Fibroblast of skin of scalp (primary cell): ENCODE results near the gene ZNF775. TPM values are rescaled to one million over a fixed set of nuclear protein-coding genes. Genes with fewer than 3 reads are reported as not detected.

ENCODE experiments used
- DNase-seq: peaks from one replicate; pipeline ENCODE4 v3.0.0-alpha.2; 2013
- polyA plus RNA-seq, 2 experiments: library from polyadenylated mRNA; unstranded; fragments of 120-200 nt; gene quantifications; one replicate each; pipeline ENCODE4 v1.2.1, GENCODE V29; 2013; ENCODE audit not compliant: insufficient read length in 2 of 2

ZNF775 gene
- 2.9 TPM for polyA plus RNA-seq (2013, experiment 1 of 2; ENCODE audit: insufficient read length)
- 2.8 TPM for polyA plus RNA-seq (2013, experiment 2 of 2; ENCODE audit: insufficient read length)

DNA sequence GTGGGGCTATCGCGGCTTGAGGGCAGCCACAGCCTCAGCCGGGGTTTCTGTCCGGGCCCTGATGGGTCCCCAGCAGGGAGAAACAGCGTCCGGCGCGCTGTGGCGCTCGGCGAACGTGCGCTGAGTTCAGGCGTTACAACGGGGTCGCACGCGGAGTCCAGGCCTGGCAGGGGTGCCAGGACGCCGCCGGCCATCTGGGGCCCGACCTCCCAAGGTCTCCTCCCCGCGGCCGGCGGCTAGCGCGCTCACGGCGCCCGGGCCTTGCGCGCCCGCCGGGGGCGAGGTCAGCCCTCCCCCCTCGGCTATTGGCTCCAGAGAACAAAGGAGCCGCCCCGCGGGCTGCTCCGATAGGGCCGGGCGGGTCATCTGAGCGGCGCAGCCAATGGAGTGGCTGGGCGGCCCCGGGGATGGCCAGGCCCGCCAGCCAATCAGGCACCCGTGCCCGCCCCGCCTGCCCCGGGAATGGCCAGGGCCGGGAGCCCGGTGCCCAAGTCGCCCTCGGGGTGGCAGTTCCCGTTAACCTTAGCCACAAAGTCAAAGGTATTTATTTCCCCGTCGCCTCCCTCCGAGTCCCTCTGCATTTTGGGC is at the start of gene ZNF775:
TSS of gene ZNF775 (plus strand) at position 478 of the 588 bp plus-strand sequence. CDS start 9,141 bp downstream, outside the sequence.
- peak; percentile 96 for DNase-seq

- DNase-seq, result no peak
Measured at GRCh38 chr7:150329331-150330120, 49.6 kb upstream of the ZNF775 start.

DNA sequence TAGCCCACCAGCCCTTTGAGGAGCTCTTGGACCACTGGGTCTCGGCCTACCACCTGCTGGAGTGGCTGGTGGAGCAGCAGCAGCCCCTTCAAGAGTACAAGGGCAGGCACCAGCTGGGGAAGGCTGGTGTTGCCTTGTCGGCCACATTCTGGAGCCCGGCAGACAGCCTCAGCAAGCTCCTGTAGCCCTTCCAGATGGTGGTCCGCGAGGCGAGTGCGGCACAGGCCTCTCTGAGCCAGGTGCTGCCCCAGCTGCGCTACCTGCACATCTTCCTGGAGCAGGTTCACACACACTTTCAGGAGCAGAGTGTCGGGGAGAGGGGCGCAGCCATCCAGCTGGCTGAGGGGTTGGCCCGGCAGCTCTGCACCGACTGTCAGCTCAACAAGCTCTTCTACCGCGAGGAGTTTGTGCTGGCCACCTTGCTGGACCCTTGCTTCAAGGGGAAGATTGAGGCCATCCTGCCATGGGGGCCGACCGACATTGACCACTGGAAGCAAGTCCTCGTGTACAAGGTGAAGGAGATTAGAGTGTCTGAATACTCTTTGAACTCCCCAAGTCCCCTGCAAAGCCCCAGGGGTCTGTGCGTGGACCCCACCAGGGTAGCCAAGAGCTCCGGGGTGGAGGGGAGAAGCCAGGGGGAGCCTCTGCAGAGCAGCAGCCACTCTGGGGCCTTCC is 48.8 kb upstream of the ZNF775 start:
- no peak for DNase-seq

DNA sequence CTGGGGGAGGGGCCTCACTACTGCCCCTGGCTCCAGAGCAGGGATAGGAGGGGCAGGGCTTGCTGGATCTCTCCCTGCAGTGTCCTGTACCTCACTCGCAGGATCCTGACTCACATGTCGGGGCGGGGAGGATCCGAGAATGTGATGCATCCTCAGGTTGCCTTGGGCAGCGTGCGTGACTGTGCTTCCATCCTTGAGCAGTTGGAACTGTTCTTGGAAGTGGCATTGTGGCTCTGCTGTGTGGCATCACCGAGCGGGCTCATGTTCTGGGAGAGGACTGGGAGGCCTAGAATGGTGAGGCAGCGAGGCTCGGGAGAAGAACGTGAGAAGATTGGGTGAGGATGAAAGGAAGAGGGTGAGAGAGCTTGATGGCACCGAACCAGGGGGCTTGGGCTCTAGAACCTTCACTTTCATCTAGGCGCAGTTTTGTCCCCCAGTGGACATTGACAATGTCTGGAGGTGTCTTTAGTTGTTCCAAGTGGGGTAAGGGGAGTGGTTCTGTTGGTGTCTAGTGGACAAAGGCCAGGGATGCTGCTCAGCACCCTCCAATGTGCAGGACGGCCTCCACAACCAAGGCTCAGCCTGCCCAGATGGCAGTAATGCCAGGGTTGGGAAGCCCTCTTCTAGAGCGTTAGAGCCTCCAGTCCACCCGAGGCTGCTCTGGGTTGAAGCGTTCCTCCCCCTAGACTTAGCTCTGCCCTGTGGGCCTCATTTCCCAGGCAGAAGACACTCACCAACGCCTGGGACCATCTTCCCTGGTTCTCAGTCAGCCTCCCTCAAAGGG is 46.1 kb upstream of the ZNF775 start:
- no peak for DNase-seq

DNA sequence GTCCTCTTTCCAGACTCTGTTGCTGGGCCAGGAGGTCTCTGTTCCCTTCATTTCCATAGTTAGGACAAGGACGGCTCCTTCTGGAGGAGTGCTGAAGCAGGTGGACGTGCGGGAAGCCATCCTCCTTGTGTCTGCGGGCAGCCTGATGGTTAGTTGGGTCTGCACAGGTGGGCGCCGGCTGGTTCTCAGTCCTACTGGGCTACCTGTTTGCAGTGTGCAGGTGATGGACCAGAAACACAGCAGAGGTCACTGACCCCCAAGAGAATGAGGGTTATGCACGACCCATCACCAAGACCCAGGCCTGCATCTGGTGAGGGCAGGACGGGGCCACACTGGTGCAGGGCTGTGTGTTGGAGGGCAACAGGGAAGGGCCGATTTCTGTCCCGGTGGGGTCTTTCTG is 45.5 kb upstream of the ZNF775 start:
- no peak for DNase-seq

GRCh38 chr7:150334108-150334507 is 45.0 kb upstream of the ZNF775 start:
- no peak for DNase-seq

DNA sequence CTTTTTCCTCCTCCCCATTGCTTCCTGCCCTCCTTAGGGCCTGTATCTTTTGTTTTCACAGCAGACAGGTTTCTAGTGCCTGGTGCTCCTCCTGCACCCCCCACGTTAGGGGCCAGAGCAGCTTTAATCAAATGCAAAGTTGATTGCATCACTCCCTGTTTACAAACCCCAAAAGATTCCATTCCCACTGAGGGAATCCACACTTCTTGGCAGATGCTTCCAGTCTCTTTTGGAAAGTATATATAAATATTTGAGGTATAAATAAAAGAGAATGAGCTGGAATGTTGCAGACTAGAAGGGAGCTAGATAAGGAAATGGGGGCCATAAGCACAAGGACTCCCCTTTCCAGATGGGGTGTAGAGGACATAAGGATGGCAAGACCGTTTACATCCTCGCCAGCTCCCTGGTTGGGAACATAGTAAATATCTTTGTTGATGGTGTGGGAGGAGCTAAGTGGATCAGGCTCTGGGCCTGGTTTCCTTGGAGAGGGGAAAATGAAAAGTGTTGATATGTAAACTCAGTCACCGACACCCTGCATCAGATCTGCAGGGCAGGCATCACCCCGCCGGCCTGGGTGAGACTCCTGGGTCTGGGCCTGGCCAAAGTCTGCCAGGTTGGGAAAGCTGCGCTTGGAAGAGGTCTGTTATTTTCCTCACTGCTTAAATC is 43.9 kb upstream of the ZNF775 start:
- peak; percentile 39 for DNase-seq

GRCh38 chr7:150335774-150336112 is 43.4 kb upstream of the ZNF775 start:
- DNase-seq, result no peak

DNA sequence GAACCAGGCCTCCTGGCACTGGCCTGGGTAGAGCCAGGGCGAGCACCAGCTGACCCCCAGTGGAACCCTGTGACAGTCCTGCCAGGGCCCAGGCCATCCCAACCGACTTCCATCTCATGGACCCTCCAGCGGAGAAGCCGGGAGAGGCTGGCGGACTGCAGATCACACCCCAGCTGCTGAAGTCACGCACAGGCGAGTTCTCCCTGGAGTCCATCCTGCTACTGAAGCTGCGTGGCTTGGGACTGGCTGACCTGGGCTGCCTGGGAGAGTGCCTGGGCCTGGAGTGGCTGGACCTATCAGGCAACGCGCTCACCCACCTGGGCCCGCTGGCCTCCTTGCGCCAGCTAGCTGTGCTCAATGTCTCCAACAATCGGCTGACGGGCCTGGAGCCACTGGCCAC is 42.4 kb upstream of the ZNF775 start:
- no peak for DNase-seq

DNA sequence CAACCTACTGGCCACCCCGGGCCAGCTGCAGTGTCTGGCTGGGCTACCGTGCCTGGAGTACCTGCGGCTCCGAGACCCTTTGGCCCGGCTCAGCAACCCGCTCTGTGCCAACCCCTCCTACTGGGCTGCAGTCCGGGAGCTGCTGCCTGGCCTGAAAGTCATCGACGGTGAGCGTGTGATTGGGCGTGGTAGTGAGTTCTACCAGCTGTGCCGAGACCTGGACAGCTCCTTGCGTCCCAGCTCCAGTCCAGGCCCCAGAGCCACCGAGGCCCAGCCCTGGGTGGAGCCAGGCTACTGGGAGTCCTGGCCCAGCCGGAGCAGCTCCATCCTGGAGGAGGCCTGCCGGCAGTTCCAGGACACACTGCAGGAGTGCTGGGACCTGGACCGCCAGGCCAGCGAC is 42.0 kb upstream of the ZNF775 start:
- DNase-seq, result no peak

- DNase-seq, result no peak
Measured at GRCh38 chr7:150337659-150338081, 41.5 kb upstream of the ZNF775 start.

DNA sequence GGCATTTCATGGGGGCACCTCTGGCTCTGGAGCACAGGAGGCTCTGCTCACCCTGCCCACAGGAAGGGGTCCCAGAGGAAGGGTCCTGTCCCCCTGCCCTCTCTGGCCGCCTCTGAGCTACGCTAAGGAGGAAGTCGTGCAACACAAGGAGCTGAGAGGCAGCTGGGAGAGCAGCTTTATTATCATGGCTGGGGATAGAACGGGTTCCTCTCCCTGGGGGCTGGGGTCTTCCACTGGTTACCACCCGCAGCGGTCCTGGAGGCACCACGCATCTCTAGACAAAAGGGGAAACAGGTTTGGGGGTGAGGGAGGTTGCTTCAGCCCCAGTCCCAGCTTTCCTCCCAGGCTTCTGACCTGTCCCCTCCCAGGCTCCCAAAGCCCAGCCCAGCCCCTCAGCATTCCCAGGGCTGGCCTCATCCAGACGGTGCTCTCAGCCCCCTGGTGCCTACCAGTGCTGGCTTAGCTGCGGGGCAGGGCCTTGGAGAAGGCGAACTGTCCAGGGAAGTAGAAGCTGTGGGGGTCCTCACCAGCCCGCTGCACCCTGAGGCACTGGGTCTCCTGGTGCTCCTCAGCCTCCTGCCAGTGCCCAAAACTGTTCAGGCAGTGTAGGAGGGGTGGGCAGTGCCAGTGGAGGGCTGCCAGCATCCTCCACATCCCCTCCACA is 40.8 kb upstream of the ZNF775 start:
- no peak for DNase-seq

GRCh38 chr7:150339409-150339809 is 39.7 kb upstream of the ZNF775 start:
- DNase-seq, result no peak

DNA sequence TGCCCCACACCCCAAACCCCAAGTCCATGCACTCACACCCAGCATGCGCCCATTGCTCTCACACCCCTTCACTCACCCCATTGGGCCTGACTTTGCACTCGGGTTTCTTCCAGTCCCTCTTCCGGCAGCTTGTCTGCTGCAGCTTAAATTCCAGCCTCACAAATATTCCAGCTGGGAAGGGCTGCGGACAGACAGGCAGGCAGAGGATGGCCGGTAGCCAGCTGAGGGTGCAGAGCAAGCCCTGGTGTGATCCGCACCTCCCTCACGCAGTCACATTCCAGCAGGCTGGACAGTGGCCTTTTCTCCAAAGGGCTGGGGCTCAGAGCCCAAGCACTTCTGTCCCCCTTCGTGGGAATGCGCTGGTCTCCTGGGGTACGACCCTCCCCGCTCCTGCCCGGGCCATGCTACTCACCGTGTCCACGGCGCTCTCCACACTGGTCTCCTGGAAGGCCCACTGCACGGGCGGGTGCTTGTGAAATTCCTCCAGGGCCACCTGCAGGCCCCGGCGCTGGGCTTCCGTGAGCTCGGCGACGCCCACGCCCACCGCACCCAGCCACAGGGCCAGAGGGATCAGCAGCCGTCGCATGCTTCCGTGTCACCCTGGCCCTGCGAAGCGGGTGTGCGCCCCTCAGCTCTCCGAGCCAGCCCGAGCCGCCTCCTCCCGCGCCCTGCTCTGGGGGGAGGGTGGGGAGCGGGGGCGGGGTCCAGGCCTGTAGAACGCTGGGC is 38.9 kb upstream of the ZNF775 start:
- DNase-seq, result peak; percentile 33

DNA sequence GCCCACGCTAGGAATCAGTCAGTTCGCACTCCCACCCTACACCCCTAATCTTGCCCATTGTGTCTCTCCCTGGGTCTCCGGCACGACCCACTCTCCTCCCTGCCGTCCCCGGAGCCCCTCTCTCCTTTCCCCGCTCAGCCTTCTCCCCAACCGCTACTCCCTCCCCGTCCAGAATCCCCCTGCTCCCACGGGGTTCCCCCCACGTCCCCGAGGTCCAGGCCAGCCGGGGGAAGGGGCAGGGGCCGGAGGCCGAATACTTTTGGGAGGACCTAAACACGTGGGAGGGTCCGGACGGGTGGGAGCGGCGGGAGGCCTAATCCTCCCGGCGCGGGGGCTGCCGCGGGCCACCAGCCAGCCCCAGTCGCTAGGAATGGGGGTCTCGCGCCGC is 38.3 kb upstream of the ZNF775 start:
- DNase-seq, result no peak

- DNase-seq, result no peak
Measured at GRCh38 chr7:150341263-150342120, 37.6 kb upstream of the ZNF775 start, which contains the start of gene RARRES2. RARRES2 (minus strand) TSS chr7:150341629; CDS start chr7:150340609, 1,020 bp downstream.

- DNase-seq, result no peak
Measured at GRCh38 chr7:150342121-150342408, 37.1 kb upstream of the ZNF775 start.

DNA sequence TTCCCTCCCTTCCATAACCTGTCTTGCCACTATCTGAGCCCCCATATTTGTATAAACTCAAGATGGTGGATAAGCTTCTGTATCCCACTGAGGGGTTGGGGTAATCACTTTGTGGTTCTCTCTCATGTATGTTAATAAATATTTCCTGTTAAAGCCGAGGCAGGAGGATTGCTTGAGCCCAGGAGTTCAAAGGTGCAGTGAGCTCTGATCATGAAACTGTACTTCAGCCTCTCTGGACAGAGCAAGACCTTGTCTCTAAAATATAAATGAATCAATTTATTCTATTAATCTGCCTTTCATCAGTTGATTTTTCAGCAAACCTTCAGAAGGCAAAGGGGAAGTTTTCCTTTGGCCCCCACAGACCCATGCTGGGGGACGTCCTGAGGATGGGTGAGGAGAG is 35.9 kb upstream of the ZNF775 start:
- no peak for DNase-seq

DNA sequence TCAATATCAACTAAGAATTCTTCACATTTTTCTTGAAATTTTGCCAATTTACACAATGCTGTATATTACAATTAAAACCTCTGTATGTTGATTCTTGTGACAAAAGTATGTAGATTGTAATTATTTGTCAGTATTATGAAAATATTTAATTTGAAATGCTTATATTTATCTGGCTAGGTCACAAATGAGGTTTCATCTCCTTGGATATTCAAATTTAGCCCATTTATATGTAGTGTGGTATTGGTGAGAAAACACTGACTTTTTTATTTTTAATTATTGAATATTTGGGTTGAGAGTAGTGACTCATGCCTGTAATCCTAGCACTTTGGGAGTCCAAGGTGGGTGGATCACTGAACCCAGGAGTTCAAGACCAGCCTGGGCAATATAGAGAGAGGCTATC is 34.8 kb upstream of the ZNF775 start:
- DNase-seq, result no peak

DNA sequence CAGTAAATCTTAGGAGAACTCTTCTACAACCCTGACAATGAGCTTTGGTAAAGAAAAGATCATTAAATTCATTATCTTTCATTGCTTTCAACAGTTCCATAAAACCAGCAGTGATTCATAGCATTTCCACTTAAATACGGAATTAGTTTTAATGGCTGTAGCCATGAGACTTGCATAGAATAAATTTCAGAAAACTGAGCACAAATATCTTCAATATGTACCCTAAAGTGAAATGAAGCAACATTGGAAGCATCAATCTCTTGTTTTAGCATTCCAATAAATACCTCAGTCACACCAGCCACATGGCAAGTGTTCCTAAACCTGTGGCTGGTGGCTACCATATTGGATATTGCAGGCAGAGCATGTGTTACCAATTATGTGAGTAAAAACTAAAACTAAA is 34.1 kb upstream of the ZNF775 start:
- DNase-seq, result no peak
